LHCN-M2 (cell line): ENCODE measurements around the gene ST3GAL3. TPM values are rescaled to one million over a fixed set of nuclear protein-coding genes. Genes with fewer than 3 reads are reported as not detected.

Experiments used
- DNase-seq: peaks from one replicate; pipeline ENCODE4 v3.0.0-alpha.2; 2012; ENCODE audit warnings: low read depth
- polyA plus RNA-seq: library from polyadenylated mRNA; unstranded; fragments of >200 nt; gene quantifications from one replicate; pipeline ENCODE4 v1.2.1, GENCODE V29; 2012; ENCODE audit warnings: missing spikeins
- total RNA-seq: library from RNA; depleted of rRNA; stranded (reverse); fragments of >200 nt; gene quantifications from 2 replicates; pipeline ENCODE4 v1.2.3, GENCODE V29; 2014; rRNA removed

Gene ST3GAL3, protein sequence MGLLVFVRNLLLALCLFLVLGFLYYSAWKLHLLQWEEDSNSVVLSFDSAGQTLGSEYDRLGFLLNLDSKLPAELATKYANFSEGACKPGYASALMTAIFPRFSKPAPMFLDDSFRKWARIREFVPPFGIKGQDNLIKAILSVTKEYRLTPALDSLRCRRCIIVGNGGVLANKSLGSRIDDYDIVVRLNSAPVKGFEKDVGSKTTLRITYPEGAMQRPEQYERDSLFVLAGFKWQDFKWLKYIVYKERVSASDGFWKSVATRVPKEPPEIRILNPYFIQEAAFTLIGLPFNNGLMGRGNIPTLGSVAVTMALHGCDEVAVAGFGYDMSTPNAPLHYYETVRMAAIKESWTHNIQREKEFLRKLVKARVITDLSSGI
- 23.0 and 25.8 TPM in 2 replicates for total RNA-seq
- 21.8 TPM for polyA plus RNA-seq

DNA sequence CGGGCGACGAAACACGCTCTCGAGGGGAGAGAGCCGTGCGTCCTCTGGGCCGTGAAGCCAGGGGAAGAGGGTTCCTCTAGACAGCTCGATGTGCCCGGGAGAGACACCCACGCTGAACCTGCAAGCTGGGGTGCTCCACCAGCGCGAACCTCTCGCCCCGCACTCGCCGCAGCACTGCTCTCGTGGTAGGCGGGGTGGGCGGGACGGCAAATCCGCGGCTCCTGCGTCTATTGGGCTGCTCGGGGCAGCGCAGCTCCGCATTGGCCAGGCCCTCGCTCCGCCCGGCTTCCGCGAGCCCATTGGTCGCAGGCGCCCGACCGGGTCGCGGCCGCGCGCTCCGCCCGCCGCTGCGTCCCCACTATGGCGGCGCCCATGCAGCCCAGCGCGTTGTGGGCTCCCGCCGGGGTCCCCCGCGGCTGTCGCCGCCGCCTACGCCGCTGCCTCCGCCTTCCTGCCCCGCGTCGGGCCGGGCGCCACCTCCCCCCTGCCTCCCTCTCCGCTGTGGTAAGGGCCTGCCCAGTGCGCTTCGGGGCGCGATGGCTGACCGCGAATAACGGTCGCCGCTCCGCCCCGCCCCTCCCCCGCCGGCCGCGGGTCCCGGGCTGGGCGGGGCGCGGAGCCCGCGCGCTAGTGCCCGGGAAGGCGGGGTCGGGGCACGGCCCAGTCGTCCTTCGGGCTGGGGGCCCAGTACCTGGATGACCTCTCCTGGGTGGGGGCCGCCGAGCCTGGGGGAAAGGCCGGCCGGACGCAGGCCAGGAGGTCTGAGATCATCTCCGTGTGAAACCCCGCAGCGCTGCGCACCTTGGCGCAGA is at the start of gene ST3GAL3:
TSS of gene ST3GAL3 (plus strand) at position 347 of the 812 bp plus-strand sequence. CDS start 28,727 bp downstream, outside the sequence.
- peak; percentile 88 for DNase-seq

GRCh38 chr1:43659212-43660166 is 47.8 kb upstream of the ST3GAL3 start:
- no peak for DNase-seq

DNA sequence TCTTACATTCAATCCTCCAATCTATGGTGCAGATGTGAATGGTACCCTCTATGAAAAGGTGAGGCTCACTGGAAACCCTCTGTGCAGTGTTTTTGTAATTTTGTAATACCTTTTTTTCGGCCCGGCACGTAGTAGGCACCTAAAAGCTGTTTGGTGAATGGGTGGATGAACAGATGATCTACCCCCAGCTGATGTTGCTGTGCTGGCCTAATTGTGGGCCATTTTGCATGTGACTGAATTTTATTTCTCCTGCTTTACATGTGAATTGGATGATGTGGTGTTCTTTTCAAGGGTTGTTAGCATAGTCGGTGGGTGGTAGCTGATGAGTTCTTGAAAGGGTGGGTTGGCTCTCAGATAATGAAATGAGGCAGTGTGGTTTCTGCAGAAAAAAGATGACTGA is 47.0 kb upstream of the ST3GAL3 start:
- DNase-seq, result no peak

- DNase-seq, result no peak
Observed at GRCh38 chr1:43664369-43664768, 43.0 kb upstream of the ST3GAL3 start.

DNA sequence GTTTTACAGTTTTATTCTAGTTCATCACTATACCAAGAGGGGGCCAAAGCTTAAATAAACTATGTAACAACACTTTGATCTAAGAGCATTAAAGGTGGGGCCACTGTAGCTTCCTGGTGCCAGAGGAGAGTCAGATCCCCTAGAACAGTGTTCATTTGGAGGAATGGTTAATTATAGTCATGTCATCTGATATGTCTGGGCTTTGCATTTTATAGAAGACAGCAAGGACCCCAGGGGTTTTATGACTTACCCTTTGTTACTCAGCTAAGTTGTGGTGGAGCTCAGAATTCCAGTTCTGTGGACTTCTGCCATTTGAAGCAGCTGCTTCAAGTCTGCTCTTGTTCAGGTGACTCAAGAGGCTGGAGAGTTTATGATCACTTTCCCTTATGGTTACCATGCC is 40.7 kb upstream of the ST3GAL3 start:
- DNase-seq, result peak; percentile 90

- peak; percentile 37 for DNase-seq
Observed at GRCh38 chr1:43668956-43669355, 38.4 kb upstream of the ST3GAL3 start.

DNA sequence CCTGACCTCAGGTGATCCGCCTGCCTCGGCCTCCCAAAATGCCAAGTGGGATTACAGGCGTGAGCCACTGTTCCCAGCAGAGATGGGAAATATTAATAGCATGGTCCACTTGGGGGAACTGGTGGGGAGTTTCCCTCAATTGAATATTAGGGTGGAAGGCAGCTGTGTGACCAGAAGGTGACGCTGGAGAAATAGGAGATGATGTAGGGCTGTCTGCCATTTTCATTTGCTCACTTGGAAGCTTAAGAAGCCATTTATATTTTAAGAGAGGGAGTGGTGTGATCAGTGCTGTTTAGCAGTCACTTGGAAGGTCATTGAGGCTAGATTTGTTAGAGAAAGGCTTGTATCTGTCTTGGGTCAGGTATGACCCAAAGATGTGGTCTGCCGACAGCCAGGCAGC is 37.5 kb upstream of the ST3GAL3 start:
- no peak for DNase-seq

DNA sequence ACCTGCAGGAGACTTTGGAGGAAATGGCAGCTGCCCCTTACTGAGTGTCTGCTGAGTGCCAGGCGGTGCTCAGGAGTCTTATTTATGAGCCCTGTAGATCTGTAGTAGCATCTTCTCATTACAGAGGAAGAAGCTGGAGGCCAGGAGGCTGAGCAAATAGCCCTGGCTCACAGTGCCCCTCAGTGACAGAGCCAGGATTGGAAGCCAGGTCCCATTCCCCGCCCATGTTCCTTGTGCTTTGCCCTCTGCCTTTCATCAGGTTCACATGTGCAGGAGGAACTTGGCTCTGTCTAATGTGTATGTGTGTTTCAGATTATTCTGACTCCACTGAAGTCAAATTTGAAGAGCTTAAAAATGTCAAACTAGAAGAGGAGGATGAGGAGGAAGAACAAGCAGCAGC is 36.1 kb upstream of the ST3GAL3 start:
- no peak for DNase-seq

DNA sequence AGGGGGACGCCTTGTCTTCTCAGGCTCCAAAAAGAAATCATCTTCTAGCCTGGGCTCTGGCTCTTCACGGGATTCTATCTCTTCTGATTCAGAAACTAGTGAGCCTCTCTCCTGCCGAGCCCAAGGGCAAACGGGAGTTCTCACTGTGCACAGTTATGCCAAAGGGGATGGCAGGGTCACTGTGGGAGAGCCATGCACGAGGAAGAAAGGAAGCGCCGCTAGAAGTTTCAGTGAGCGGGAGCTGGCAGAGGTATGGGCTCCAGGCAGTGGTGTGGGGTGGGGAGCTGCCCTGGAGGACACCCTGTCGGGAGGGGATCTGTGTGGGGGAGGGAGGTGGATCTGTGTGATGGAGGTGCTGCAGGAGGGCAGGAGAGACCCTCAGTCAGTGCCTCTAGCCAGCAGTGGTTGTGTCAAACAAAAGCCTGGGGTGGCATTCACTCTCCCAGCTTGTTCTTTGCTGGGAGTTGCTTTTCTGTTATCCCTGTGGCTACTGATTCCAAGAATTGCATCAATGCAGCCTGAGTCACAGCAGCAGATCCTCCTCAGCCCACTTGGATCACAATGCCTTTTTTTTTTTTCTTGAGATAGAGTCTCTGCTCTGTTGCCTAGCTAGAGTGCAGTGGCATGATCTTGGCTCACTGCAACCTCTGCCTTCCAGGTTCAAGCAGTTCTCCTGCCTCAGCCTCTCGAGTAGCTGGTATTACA is 35.6 kb upstream of the ST3GAL3 start:
- peak; percentile 67 for DNase-seq

DNA sequence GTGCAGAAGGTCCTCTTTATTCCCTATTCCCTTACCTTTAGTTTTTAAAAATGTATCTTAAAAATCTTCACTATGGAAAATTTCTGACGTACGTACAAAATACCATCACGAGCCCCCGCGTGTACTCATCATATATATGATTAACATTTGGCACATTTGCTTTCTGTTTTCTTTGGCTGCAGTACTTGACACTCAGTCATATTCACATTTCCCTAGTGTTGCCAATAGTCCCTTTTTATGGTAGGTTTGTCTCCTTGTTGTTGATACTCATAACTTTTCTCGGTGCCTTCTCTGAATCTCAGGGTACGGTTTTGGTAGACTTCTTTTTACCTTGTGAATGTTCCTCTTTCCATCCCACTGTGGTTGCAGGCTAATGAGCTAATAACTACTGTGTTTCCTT is 34.1 kb upstream of the ST3GAL3 start:
- no peak for DNase-seq

DNA sequence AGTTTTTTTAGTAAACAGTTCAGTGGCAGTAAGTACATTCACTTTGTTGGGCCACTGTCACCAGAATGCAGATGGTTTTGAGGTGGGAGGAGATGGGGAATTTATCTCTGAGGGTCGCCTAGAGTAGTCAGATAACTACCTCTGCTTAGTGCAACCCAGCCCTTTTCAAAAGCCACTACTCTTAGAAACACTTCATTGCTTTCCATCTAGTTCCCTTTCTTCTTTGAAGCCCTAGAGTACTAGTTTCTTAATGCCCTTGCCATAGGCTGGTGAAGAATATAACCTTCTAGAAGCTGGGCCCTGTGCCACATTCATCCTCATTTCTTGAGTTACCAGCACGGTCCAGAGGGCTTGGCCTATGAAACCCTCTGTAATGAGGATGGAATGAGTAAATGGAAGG is 28.4 kb upstream of the ST3GAL3 start:
- DNase-seq, result no peak

- no peak for DNase-seq
Observed at GRCh38 chr1:43683560-43683959, 23.8 kb upstream of the ST3GAL3 start.

DNA sequence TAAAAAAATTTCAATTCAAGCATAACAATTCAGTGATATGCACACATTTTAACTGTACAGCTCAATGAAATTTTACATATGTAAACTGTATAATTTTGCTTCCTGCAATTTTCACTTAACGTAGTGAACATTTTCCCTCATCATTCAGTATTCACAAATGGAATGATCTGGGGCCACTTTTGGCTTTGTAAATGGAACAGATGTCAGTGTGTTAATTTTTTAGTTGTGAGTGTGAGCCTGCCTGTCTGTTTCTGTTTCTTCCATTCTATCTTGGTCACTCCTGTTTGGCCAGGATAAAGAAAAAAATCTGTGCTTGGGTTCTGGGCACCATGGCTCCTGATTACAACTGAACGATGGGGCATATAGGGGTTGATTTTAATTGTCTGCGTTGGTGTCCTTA is 20.5 kb upstream of the ST3GAL3 start:
- no peak for DNase-seq

DNA sequence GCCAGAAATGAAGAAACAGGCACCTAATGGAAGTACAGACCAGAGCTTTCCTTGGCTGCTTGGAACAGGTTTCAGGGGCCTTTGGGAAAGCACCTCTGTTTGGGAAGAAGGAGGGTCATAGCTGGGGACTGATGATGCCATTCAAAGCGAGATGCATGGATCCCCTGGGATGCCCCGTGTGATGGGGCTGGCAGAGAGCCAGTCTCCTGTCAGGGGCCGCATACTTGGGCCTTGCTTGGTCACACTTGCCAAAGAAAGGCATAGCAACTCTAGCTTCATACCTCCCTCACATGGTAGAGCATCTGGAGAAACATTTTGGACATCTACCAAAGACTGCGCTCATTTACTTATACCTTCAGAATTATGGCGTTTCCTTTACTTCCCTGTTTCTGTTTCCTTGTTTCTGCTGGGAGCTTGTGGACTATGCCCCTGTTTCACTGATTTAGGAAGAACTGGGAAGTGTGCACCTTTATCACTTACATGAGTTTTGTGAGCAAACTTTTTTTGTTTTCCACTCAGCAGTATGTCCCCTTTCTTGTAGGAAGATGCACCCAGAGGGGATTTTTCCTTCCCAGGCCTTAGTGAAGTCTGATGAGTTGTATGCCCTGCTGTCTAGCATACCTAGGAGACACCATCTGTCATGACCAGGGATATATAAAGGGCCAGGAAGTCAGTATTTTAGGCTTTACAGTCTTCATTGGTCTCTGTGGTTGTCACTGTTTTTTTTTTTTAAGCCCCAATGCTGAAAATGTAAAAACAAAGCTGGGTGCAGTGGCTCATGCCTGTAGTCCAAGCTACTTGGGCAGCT is 19.8 kb upstream of the ST3GAL3 start:
- DNase-seq, result peak; percentile 59

DNA sequence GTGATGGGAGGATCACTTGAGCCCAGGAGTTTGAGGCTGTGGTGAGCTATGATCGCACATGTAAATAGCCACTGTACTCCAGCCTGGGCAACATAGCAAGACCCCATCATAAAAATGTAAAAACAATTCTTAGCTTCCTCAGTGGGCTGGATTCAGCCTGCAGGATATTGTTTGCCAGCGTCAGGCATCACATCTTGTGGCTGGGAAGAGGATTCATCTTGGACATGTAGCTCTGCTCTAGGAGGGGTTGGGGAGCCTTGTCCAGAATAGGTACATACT is 19.3 kb upstream of the ST3GAL3 start:
- DNase-seq, result no peak

DNA sequence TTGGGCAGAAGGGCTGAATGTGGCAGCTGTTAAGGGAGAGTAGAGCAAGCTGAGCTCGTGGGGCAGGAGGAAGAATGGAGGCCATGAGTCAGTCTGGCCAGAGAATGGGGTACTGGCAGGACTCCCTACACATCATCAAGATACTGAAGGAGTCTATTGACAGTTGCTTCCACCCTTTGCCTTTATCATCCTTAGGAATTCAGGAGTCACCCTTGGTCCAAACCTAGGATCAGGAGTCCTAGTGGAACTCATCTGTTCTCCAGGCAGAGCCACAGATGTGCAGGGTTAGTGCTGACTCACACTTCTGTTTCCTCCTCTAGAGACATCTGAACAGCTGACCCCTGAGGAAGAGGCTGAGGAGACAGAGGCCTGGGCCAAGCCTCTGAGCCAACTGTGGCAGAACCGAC is 18.7 kb upstream of the ST3GAL3 start:
- peak; percentile 99 for DNase-seq

DNA sequence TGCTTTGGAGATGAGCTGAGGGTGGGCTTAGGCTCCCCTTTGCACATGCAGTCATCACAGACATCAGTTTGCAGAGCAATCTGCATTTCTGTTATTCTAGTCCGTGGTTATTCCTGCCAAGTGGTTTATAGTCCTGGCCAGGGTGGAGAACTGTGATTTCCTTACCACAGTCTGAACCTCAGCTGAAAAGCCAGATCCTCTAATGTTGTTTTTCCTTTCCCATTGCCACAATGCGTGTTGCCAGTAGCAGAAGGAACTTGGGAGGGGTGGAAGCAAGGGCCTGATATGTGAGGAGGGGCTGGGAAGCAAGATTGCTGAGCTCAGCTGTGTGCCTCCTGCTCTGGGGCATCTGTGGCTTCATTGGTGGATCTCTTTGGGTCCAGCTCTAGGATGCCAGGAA is 18.0 kb upstream of the ST3GAL3 start:
- DNase-seq, result peak; percentile 11

- DNase-seq, result no peak
Observed at GRCh38 chr1:43691871-43692815, 15.2 kb upstream of the ST3GAL3 start.

DNA sequence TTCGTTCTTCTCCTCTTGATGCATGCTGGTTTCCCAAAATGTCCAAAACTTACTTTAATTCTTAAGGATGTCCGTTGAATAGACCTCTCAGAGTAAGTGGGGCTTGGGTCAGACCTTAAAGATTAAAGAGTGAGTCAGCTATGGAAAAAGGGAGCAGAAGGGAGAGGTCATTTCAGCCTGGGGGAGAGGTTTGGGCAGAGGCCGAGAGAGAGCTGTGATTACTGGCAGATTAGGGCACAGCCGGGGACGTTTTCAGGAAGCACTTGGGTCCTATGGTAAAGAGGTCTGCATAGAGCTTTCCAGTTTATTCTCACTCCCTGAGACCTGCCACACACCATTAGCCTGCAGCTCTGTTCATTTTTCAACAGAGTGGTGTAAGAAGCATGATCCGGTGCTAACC is 14.0 kb upstream of the ST3GAL3 start:
- no peak for DNase-seq
